SK-N-SH treated with all-trans-retinoic acid at 6 μM for 48 hours (cell line): ENCODE measurements around the gene C11orf21.

ENCODE experiments used
- ATAC-seq: fragments of 200-7000 bp; cut with Tn5 transposase; 3 replicates; pipeline ENCODE4 v1.9.1; 2020; ENCODE audit warnings: mild to moderate bottlenecking, moderate library complexity
- ARNTL ChIP-seq: fragments of 450-650 bp; formaldehyde crosslinking; IDR thresholded peaks from 2 replicates; pipeline ENCODE4 v1.5.0; 2020; ENCODE audit warnings: low read depth, mild to moderate bottlenecking, moderate library complexity, borderline replicate concordance
- BACH2 ChIP-seq: fragments of 250-450 bp; sonication (Bioruptor Pico); IDR thresholded peaks from 2 replicates; pipeline ENCODE4 v1.9.0; 2021; ENCODE audit warnings: mild to moderate bottlenecking, borderline replicate concordance
- CREB5 ChIP-seq: fragments of 250-450 bp; sonication (Bioruptor Pico); IDR thresholded peaks from 2 replicates; pipeline ENCODE4 v1.5.1; 2020; ENCODE audit warnings: low read depth, mild to moderate bottlenecking, moderate library complexity
- CSDC2 ChIP-seq: fragments of 250-450 bp; sonication (Bioruptor Pico); IDR thresholded peaks from 2 replicates; pipeline ENCODE4 v1.5.0; 2020; ENCODE audit warnings: mild to moderate bottlenecking, moderate library complexity
- ESRRG ChIP-seq: fragments of 250-450 bp; sonication (Bioruptor Pico); IDR thresholded peaks from 2 replicates; pipeline ENCODE4 v1.6.1; 2021; ENCODE audit warnings: mild to moderate bottlenecking
- GLIS3 ChIP-seq: fragments of 250-450 bp; sonication (Bioruptor Pico); IDR thresholded peaks from 2 replicates; pipeline ENCODE4 v1.5.0; 2020; ENCODE audit warnings: mild to moderate bottlenecking, moderate library complexity
- ISL1 ChIP-seq: fragments of 250-450 bp; sonication (Bioruptor Pico); IDR thresholded peaks from 2 replicates; pipeline ENCODE4 v2.1.2; 2022; ENCODE audit warnings: mild to moderate bottlenecking, moderate library complexity
- OSR1 ChIP-seq: fragments of 250-450 bp; sonication (Bioruptor Pico); IDR thresholded peaks from 2 replicates; pipeline ENCODE4 v1.8.0; 2022; ENCODE audit warnings: moderate library complexity, mild to moderate bottlenecking, inconsistent platforms
- PATZ1 ChIP-seq: fragments of 250-450 bp; sonication (Bioruptor Pico); IDR thresholded peaks from 2 replicates; pipeline ENCODE4 v1.8.0; 2020; ENCODE audit warnings: mild to moderate bottlenecking, moderate library complexity, borderline replicate concordance
- POU6F1 ChIP-seq: fragments of 250-450 bp; sonication (Bioruptor Pico); IDR thresholded peaks from 2 replicates; pipeline ENCODE4 v1.8.0; 2021; ENCODE audit warnings: low read depth, mild to moderate bottlenecking, moderate library complexity, borderline replicate concordance
- PPARA ChIP-seq: fragments of 250-450 bp; sonication (Bioruptor Pico); IDR thresholded peaks from 2 replicates; pipeline ENCODE4 v1.5.0; 2020; ENCODE audit warnings: mild to moderate bottlenecking, borderline replicate concordance
- RARB ChIP-seq: fragments of 250-450 bp; sonication (Bioruptor Pico); IDR thresholded peaks from 2 replicates; pipeline ENCODE4 v1.8.0; 2021; ENCODE audit warnings: mild to moderate bottlenecking, moderate library complexity
- SNAI2 ChIP-seq: fragments of 250-450 bp; sonication (Bioruptor Pico); IDR thresholded peaks from 2 replicates; pipeline ENCODE4 v1.5.0; 2020; ENCODE audit warnings: mild to moderate bottlenecking, moderate library complexity
- TCF4 ChIP-seq: fragments of 250-450 bp; sonication (Bioruptor Pico); IDR thresholded peaks from 2 replicates; pipeline ENCODE4 v1.8.0; 2021; ENCODE audit warnings: mild to moderate bottlenecking, moderate library complexity, borderline replicate concordance
- TOX ChIP-seq: fragments of 250-450 bp; sonication (Bioruptor Pico); IDR thresholded peaks from 2 replicates; pipeline ENCODE4 v1.8.0; 2021; ENCODE audit warnings: mild to moderate bottlenecking, moderate library complexity, borderline replicate concordance
- TSHZ2 ChIP-seq: fragments of 250-450 bp; sonication (Bioruptor Pico); IDR thresholded peaks from 2 replicates; pipeline ENCODE4 v1.5.0; 2020; ENCODE audit warnings: mild to moderate bottlenecking, moderate library complexity
- ZC3H10 ChIP-seq: fragments of 250-450 bp; sonication (Bioruptor Pico); IDR thresholded peaks from 2 replicates; pipeline ENCODE4 v1.5.1; 2021; ENCODE audit warnings: mild to moderate bottlenecking, moderate library complexity
- ZFP3 ChIP-seq: fragments of 250-450 bp; sonication (Bioruptor Pico); IDR thresholded peaks from 2 replicates; pipeline ENCODE4 v1.5.0; 2020; ENCODE audit warnings: mild to moderate bottlenecking, moderate library complexity
- ZFP30 ChIP-seq: fragments of 450-650 bp; formaldehyde crosslinking; IDR thresholded peaks from 2 replicates; pipeline ENCODE4 v1.5.0; 2022; ENCODE audit warnings: mild to moderate bottlenecking, moderate library complexity
- ZNF565 ChIP-seq: fragments of 450-650 bp; formaldehyde crosslinking; conservative IDR thresholded peaks from 2 replicates; pipeline ENCODE4 v1.5.0; 2020; ENCODE audit warnings: low read depth, mild to moderate bottlenecking, moderate library complexity
- ZNF70 ChIP-seq: fragments of 450-650 bp; formaldehyde crosslinking; IDR thresholded peaks from 2 replicates; pipeline ENCODE4 v1.5.0; 2020; ENCODE audit warnings: mild to moderate bottlenecking, moderate library complexity
- ZNF8 ChIP-seq: fragments of 450-650 bp; formaldehyde crosslinking; IDR thresholded peaks from 2 replicates; pipeline ENCODE4 v1.5.0; 2020; ENCODE audit warnings: mild to moderate bottlenecking, moderate library complexity

Gene C11orf21

GRCh38 chr11:2329551-2329950 is 27.8 kb upstream of the C11orf21 start:
- ATAC-seq, result no peak
- TF ChIP-seq PPARA (CRISPR knock-in tag) (no peak), ZC3H10 (CRISPR knock-in tag) (no peak), ISL1 (CRISPR knock-in tag) (no peak)
- TF ChIP-seq, all 23 proteins: peak for 0

GRCh38 chr11:2328656-2329354 is 27.1 kb upstream of the C11orf21 start:
- no peak for ATAC-seq
- no peak for TF ChIP-seq GLIS3 (CRISPR knock-in tag)
- TF ChIP-seq PPARA (CRISPR knock-in tag), result no peak
- no peak for TF ChIP-seq ZFP30
- no peak for TF ChIP-seq ZNF565
- TF ChIP-seq POU6F1 (CRISPR knock-in tag), result no peak
- no peak for TF ChIP-seq TOX (CRISPR knock-in tag)
- no peak for TF ChIP-seq PATZ1
- no peak for TF ChIP-seq OSR1 (CRISPR knock-in tag)
- no peak for TF ChIP-seq ZNF70 (CRISPR knock-in tag)
- no peak for TF ChIP-seq BACH2
- no peak for TF ChIP-seq ARNTL (CRISPR knock-in tag)
- no peak for TF ChIP-seq ZFP3 (CRISPR knock-in tag)
- no peak for TF ChIP-seq ZNF8 (CRISPR knock-in tag)
- no peak for TF ChIP-seq CSDC2
- TF ChIP-seq TSHZ2, result no peak
- TF ChIP-seq TCF4 (CRISPR knock-in tag), result no peak
- TF ChIP-seq RARB (CRISPR knock-in tag), result no peak
- TF ChIP-seq ESRRG (CRISPR knock-in tag), result no peak

DNA sequence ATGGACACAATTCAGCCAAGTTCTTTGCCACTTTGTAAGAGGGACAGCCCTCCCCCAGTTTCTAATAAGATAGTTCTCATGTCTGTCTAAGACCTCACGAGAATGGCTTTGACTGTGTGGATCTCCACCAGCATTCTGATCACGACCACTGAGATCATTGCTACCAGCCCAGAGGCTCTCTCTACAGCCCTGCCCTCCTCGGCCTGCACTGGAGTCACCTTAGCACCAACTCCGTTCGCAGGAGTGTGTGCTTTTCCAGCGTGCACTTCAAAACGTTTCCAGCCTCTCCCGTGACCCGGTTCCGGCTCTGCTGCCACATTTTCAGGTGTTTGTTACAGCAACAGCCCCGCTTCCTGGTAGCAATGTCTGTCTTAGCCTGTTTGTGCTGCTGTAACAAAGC is 26.3 kb upstream of the C11orf21 start:
- no peak for TF ChIP-seq CSDC2
- no peak for TF ChIP-seq PPARA (CRISPR knock-in tag)
- TF ChIP-seq ISL1 (CRISPR knock-in tag), result no peak
- no peak for TF ChIP-seq ESRRG (CRISPR knock-in tag)
- TF ChIP-seq CREB5 (CRISPR knock-in tag), result no peak
- TF ChIP-seq ZNF70 (CRISPR knock-in tag), result no peak
- no peak for TF ChIP-seq BACH2
- no peak for TF ChIP-seq TCF4 (CRISPR knock-in tag)
- TF ChIP-seq SNAI2 (CRISPR knock-in tag), result no peak
- ATAC-seq, result no peak

GRCh38 chr11:2327032-2327431 is 25.3 kb upstream of the C11orf21 start:
- no peak for ATAC-seq
- TF ChIP-seq BACH2 (no peak), OSR1 (CRISPR knock-in tag) (no peak), ZFP3 (CRISPR knock-in tag) (no peak), CSDC2 (no peak), TSHZ2 (no peak), ZNF565 (no peak), TOX (CRISPR knock-in tag) (no peak), GLIS3 (CRISPR knock-in tag) (no peak)
